A673 (cell line): Measurements from ENCODE around the gene R3HDM1.

ENCODE experiments used
- EZH2 ChIP-seq: fragments of 200-600 bp; sonication (generic); IDR thresholded peaks from 2 replicates; pipeline ENCODE4 v1.6.1; 2017; ENCODE audit warnings: borderline replicate concordance, low read depth, mild to moderate bottlenecking, mixed read lengths, antibody characterized with exemption, low read length; ENCODE audit not compliant: poor library complexity, severe bottlenecking
- TF ChIP-seq, protein P1 (sequence below): fragments of 300-800, 200-600 bp; sonication (generic); conservative IDR thresholded peaks from 2 replicates; pipeline ENCODE4 v1.5.1; 2017; ENCODE audit warnings: low read depth, mild to moderate bottlenecking, antibody characterized with exemption, low read length, moderate library complexity, mixed read lengths

DNA sequence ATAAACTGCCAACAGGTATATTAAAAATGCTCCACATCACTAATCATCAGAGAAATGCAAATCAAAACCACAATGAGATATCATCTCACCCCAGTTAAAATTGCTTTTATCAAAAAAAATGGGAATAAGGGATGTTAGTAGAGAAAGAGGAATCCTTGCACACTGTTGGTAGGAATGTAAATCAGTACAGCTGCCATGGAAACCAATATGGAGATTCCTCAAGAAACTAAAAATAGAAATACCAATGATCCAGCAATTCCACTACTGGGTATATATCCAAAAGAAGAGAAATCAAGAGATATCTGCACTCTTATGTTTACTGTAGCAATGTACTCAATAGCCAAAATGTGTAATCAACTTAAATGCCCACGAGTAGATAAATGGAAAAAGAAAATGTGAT, 40.9 kb upstream of the R3HDM1 start:
- TF ChIP-seq, protein P1, sequence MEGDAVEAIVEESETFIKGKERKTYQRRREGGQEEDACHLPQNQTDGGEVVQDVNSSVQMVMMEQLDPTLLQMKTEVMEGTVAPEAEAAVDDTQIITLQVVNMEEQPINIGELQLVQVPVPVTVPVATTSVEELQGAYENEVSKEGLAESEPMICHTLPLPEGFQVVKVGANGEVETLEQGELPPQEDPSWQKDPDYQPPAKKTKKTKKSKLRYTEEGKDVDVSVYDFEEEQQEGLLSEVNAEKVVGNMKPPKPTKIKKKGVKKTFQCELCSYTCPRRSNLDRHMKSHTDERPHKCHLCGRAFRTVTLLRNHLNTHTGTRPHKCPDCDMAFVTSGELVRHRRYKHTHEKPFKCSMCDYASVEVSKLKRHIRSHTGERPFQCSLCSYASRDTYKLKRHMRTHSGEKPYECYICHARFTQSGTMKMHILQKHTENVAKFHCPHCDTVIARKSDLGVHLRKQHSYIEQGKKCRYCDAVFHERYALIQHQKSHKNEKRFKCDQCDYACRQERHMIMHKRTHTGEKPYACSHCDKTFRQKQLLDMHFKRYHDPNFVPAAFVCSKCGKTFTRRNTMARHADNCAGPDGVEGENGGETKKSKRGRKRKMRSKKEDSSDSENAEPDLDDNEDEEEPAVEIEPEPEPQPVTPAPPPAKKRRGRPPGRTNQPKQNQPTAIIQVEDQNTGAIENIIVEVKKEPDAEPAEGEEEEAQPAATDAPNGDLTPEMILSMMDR: no peak
- TF ChIP-seq EZH2: no peak
